ENCODE data around the gene SSUH2.
A peak's percentile ranks its signal among the peaks of the same experiment; 100 is the strongest.
"Not testable (repeated sequence)": the region's sequence is repeated elsewhere in the genome, so short reads cannot be mapped to it uniquely, and the experiment has no call there.

SSUH2 gene

GRCh38 chr3:8644748-8645390 lies at the start of gene SSUH2:
TSS of gene SSUH2 (minus strand) at chr3:8644798. CDS start at chr3:8644758, 40 bp downstream.
- no peak for DNase-seq (ENCODE audit: low spot score)

GRCh38 chr3:8691295-8691694 lies 46.7 kb upstream of the SSUH2 start:
- DNase-seq (ENCODE audit: low spot score), result not testable (repeated sequence)

GRCh38 chr3:8684992-8685391 lies 40.4 kb upstream of the SSUH2 start:
- not testable (repeated sequence) for DNase-seq (ENCODE audit: low spot score)

- not testable (repeated sequence) for DNase-seq (ENCODE audit: low spot score)
These were observed 38.4 kb upstream of the SSUH2 start for GRCh38 chr3:8682850-8683574.

- DNase-seq (ENCODE audit: low spot score), result not testable (repeated sequence)
These were observed 37.4 kb upstream of the SSUH2 start for GRCh38 chr3:8681881-8682538.

GRCh38 chr3:8681349-8681748 lies 36.8 kb upstream of the SSUH2 start:
- no peak for DNase-seq (ENCODE audit: low spot score)

- peak; percentile 39 for DNase-seq (ENCODE audit: low spot score)
These were observed 35.4 kb upstream of the SSUH2 start for GRCh38 chr3:8679817-8680553.

GRCh38 chr3:8678751-8679150 lies 34.2 kb upstream of the SSUH2 start:
- no peak for DNase-seq (ENCODE audit: low spot score)

GRCh38 chr3:8677258-8677657 lies 32.7 kb upstream of the SSUH2 start:
- not testable (repeated sequence) for DNase-seq (ENCODE audit: low spot score)

- not testable (repeated sequence) for DNase-seq (ENCODE audit: low spot score)
These were observed 31.0 kb upstream of the SSUH2 start for GRCh38 chr3:8675591-8675990.

GRCh38 chr3:8673083-8673737 lies 28.6 kb upstream of the SSUH2 start:
- peak; percentile 62 for DNase-seq (ENCODE audit: low spot score)

GRCh38 chr3:8669019-8669418 lies 24.4 kb upstream of the SSUH2 start:
- DNase-seq (ENCODE audit: low spot score), result no peak

GRCh38 chr3:8668216-8668615 lies 23.6 kb upstream of the SSUH2 start:
- DNase-seq (ENCODE audit: low spot score), result no peak

- no peak for DNase-seq (ENCODE audit: low spot score)
These were observed 23.0 kb upstream of the SSUH2 start for GRCh38 chr3:8667463-8668091.

GRCh38 chr3:8665407-8665896 lies 20.9 kb upstream of the SSUH2 start:
- DNase-seq (ENCODE audit: low spot score), result no peak

- DNase-seq (ENCODE audit: low spot score), result peak; percentile 66
These were observed 18.8 kb upstream of the SSUH2 start for GRCh38 chr3:8663177-8664061.

- no peak for DNase-seq (ENCODE audit: low spot score)
These were observed 18.0 kb upstream of the SSUH2 start for GRCh38 chr3:8662594-8662993.

GRCh38 chr3:8660175-8661118 lies 15.8 kb upstream of the SSUH2 start:
- no peak for DNase-seq (ENCODE audit: low spot score)

- no peak for DNase-seq (ENCODE audit: low spot score)
These were observed 14.6 kb upstream of the SSUH2 start for GRCh38 chr3:8659242-8659641.
